ENCODE data around the gene PTPRD.
"Not testable (repeated sequence)": the region's sequence is repeated elsewhere in the genome, so short reads cannot be mapped to it uniquely, and the experiment has no call there.

PTPRD gene

DNA sequence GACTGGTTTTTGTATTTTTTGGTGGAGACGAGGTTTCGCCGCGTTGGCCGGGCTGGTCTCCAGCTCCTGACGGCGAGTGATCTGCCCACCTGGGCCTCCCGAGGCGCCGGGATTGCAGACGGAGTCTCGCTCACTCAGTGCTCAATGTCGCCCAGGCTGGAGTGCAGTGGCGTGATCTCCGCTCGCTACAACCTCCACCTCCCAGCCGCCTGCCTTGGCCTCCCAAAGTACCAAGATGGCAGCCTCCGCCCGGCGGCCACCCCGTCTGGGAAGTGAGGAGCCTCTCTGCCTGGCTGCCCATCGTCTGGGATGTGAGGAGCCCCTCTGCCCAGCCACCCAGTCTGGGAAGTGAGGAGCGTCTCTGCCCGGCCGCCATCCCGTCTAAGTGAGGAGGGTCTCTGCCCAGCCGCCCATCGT lies 163.6 kb downstream of the PTPRD start:
- not testable (repeated sequence) for DNase-seq

GRCh38 chr9:10447036-10447435 lies 165.8 kb downstream of the PTPRD start:
- no peak for DNase-seq

GRCh38 chr9:10443868-10444204 lies 169.0 kb downstream of the PTPRD start:
- DNase-seq: no peak

DNA sequence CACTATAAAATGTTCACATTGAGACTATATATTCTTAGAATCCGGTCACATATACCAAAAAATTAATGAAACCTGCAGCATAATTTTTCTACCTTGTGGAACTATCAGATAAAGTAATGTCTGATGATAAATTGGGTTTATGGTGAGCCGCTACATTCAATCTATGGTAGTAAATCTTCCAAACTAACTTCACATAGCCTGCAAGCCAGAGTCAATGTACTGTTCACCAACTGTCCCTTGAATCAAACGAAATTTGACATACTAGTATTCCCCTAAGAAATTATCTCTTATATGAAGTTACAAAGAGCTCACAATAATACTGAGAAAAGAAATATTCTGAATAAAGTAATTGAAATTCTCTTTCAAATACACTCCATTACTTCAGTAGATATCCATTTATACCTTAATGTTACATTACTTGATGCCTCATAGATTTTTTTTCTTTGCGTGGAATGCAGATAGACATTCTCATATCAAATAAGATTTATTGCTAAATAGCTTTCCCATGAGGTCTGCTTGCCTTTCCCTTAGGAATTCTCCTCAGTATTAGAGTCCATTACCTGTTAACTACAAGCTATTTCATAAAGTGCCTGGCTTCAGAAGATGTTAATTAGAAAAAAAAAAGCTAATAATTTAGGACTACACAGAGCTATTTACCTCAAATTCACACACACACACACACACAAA lies 169.5 kb downstream of the PTPRD start:
- DNase-seq: no peak

DNA sequence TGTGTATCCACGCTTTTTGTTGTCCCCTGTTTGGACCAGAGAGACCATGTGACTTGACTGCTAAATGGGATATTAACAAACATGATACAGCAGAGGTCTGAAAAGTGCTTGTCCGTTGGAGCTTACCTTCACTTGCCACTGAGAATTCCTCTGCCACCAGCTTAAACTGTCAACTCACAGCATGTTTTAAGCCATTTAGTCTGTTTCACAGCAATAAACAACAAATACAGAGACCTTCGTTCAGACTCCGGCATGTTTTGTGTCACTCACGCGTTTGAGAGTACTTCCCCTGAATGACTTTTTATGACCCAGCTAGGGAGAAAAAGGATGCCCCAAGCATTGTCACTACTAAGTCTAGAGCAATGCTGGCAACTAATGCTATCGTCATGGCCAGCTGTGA lies 173.8 kb downstream of the PTPRD start:
- no peak for DNase-seq

GRCh38 chr9:10436756-10437155 lies 176.0 kb downstream of the PTPRD start:
- no peak for DNase-seq

DNA sequence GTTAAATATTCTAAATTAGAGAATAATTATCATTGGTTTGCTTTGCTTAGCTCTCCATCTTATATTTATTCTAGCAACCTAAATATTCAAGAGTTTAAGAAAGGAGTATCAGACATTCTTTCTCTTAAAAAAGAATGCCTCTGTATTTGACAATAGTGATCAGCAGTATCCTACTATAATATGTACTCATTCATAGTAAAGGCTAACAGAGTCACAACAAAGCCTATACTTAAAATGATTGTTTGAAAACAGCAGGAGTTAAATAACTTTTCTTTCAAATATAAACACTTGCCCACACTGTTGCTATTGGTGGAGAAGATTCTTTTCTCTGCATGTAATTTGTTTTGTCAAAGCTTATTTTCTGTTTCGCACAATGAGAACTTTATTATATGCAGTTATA lies 178.4 kb downstream of the PTPRD start:
- no peak for DNase-seq

DNA sequence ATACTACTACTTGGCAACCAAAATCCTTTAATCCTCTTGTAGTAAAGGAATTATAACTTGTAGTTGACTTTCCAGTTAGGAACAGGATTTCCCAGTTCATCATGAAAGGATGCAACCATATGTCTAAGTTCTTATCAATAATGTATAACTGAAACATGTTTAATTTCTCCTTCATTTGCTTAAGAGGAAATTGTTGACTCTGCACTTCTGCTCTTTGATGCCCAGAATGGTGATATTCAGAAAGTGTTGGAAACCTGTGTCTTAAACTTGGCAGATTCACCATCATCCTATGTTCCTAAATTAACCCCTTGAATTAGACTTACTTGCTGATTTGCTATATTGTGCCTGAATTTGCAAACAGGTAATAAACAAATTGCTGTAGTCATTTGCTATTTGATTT lies 201.5 kb downstream of the PTPRD start:
- DNase-seq: no peak

GRCh38 chr9:10403283-10403682 lies 209.5 kb downstream of the PTPRD start:
- no peak for DNase-seq

GRCh38 chr9:10396615-10397014 lies 216.2 kb downstream of the PTPRD start:
- DNase-seq: peak; percentile 95

- peak; percentile 57 for DNase-seq
These were observed 225.5 kb downstream of the PTPRD start for GRCh38 chr9:10387282-10387681.

DNA sequence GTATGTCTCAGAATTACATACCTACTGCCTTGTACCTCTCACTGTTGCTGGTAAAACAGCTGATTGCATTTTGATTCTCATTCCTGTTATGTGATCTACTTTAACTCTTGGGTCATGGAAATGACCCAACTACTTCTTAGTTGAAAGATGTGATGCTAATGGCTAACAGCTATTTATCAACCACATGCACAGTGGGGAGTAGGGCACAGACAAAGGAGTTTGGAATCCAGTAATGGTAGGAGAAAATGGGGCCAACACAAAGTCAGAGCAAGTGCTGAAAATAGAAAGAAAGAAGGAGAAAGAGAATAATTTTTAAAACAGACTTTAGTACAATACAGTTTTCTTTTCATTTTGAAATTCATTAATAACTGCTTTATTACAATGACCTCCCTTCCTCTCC lies 241.0 kb downstream of the PTPRD start:
- DNase-seq: peak; percentile 19

- peak; percentile 70 for DNase-seq
These were observed 246.5 kb downstream of the PTPRD start for GRCh38 chr9:10366171-10366779.

- DNase-seq: no peak
These were observed 258.2 kb downstream of the PTPRD start for GRCh38 chr9:10354591-10354990.

DNA sequence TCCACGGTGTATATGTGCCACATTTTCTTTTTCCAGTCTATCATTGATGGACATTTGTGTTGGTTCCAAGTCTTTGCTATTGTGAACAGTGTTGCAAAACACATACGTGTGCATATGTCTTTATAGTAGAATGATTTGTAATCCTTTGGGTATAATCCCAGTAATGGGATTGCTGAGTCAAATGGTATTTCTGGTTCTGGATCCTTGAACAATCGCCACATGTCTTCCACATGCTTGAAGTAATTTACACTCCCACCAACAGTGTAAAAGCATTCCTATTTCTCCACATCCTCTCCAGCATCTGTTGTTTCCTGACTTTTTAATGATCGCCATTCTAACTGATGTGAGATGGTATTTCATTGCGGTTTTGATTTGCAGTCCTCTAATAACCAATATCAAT lies 267.2 kb downstream of the PTPRD start:
- not testable (repeated sequence) for DNase-seq

DNA sequence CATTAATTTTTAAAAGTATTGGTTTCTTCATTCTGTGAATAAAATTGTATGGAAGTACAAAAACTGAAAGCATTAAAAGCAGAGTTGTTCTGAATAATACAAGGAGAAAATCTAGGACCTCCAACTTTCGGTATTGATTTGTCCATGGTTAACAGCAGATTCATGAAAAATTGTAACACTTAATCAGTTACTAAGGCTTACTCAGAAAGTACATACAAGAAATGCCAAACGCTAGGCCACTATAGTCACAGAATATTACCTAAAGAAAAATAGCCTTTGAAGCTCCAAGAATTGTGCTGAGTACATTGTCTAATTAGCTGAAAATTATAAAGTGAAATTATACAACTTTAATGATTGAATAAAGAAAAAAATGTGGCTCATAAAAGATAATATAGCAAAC lies 271.7 kb downstream of the PTPRD start:
- DNase-seq: no peak

DNA sequence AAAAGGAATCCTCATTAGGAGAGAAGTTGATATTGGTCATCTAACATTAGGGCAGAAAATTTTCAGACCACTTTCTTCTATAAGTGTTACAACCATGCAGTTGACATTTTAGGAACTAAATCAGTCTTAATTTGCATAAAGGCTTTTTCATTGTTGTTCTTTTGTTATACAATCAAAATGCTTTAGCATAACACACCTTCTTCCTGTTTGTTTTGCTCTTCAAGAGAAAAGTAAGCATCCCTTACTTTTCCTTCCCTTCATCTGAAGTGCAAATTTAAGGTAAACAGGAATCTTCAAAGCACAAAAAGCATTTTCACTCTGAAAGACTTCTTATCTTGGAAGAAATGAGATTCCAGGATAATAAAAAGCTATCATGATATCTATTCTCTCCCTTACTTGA lies 273.6 kb downstream of the PTPRD start:
- DNase-seq: no peak

- peak; percentile 66 for DNase-seq
These were observed 281.6 kb downstream of the PTPRD start for GRCh38 chr9:10331157-10331556.

DNA sequence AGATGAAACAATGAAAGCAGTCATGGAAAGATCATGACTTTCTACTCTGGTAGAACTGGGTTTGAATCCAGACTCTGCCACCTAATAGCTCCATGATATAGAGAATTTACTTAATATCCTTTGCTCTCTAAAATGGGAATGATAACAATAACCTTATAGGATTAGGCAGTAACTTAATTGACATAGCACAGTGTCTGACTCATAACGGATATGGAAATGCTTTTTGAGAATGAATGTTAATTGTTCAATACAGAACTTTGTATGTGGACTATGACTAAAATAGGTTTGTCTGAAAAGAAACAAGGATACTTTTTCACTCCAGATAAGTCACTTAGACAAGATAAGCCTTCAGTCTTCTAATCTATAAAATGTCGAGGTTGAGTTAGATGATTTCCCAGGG lies 330.7 kb downstream of the PTPRD start:
- DNase-seq: no peak

GRCh38 chr9:10274988-10275387 lies 337.8 kb downstream of the PTPRD start:
- no peak for DNase-seq

- no peak for DNase-seq
These were observed 338.6 kb downstream of the PTPRD start for GRCh38 chr9:10274175-10274574.

GRCh38 chr9:10272830-10273229 lies 340.0 kb downstream of the PTPRD start:
- no peak for DNase-seq

DNA sequence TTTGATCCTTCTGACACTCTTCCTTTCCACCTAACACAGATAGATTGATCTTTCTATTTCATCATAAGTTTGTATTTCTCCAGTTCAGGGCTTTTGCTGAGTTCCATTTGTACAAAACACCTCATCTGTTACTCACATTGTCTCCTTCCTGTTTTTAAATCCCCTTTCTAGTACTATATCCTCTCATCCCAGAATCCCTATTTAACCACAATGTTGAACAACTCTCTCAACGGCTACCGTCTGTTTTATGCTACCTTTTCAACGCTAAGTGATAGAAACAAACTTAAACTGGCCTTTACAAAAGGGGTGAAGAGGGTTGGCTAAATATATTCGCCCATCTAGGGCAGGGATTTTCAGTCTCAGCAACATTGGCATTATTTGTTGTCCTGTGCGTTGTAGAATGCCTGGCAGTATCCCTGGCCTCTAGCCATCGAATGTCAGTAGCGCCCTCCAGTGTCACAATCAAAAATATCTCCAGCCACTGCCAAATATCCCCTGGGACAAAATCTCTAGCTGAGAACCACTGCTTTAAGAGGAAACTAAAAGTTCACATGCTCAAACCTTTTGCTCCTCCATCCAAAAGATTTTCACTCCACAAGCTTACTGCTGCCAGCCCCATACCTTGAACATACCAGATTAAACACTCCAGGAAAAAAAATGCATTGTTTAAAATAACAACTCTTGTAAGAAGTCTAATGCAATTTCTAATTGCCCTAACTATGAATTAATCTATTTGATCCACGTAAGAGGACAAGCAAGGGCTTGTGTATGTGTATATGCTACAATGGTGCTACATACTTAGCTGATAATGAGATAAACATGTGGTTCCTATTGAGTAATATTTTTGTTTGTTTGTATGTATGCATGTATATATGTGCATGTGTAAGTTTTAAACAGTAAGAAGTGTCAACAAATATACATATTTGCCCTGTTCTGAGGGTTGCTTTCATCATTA lies 344.0 kb downstream of the PTPRD start:
- DNase-seq: peak; percentile 82

- no peak for DNase-seq
These were observed 347.6 kb downstream of the PTPRD start for GRCh38 chr9:10265153-10265631.
